ENCODE data around the gene CLMP.

The CLMP gene

DNA sequence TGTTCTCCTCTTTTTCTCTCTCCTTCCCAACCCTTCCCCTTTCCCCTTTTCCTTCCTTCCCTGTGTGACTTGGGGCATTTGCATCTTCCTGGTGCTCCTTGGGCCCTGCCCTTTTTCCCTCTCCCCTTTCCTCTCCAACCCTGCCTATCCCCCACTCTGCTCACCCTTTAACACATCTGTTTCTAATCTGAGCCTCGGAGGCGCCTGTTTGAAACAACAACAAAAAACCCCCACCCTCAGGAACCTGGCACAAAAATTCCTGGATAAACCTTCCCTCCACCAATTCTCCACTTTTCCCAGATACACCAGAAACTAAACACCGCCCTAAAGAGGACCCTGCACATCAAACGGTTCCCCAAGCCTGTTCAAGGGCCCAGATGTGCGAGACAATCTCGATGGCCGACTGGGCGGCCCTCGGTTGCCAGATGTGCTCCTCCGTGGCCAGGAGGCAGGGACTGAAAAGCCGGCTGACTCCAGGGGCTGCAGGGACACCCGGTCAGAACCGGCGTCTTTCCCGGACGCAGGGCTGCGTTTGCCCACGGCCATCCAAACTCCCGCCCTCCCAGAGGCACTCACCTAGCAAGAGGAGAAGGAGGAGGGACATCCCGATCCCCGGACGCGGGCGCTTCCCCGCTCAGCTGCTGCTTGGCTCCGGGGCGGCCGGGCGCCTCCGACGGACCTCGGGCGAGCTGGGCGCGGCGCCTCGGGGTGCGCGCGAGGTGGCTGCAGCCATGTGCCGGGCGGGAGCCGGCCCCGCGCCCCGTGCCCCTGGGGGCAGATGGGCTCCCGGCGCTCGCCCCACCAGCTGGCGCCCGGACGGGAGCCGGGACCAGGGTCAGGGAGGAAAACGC is 486 bp downstream of the CLMP start:
- FAIRE-seq (peak; percentile 69), DNase-seq (ENCODE audit: insufficient read length, low spot score) (no peak)

DNA sequence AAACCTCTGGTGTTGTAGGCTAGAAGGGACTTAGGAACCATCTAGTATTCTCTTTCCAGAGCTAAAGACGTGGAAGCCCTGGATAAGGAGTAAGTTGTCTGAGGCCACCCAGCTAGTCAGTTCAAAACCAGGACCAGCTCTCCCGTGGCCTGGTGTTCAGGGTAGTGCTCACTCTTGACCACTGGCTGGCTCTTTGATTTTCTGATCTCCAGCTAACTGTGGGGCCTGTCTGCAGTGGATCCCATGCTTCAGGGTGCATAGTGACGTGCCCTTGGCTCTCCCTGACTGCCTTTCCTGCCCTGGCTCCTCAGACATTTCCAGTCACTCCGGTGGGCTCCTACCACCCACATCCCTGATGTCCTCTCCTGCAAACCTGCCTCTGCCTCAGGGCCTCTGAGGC is 1.3 kb downstream of the CLMP start:
- FAIRE-seq: no peak

DNA sequence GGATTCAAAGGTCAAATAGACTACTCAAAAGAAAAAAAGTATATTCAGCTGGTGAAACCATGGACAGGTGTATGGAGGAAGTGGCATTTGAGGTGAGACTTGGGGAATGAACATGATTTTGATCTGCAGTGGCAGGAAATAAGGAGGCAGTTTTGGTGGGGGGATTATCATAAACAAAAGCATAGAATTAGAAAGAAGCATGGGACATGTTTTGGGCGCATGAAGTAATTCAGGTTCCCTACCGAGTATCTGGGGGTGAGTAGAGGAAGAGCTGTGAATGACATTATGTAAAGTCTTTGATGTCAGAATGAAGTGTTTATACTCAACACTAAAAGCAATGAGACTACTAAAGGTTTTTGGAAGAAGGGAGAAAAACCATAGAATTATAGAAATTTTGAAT is 3.1 kb downstream of the CLMP start:
- DNase-seq (ENCODE audit: insufficient read length, low spot score) (no peak), FAIRE-seq (no peak)

More for the DNA sequence above, 1.3 kb downstream of the CLMP start:
- DNase-seq (ENCODE audit: insufficient read length, low spot score): no peak

DNA sequence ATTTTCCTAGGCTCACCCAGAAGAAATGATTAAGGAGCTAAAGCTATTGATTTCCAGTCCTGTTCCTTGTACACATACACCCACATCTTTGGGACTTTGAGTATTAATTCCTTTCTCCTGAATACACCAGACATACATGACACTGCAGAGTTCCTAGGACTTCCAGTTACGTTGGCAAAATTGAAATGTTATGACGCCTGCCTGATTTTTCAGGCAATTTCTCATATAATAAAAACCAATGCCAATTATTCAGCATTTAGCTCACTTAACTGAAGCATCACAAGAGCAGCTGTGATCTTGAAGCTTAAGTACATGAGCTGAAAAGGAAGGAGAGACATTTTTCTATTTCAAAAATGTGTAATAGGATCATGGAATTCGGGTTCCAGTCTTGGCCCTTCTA is 4.5 kb downstream of the CLMP start:
- DNase-seq (ENCODE audit: insufficient read length, low spot score) (no peak), FAIRE-seq (no peak)

DNA sequence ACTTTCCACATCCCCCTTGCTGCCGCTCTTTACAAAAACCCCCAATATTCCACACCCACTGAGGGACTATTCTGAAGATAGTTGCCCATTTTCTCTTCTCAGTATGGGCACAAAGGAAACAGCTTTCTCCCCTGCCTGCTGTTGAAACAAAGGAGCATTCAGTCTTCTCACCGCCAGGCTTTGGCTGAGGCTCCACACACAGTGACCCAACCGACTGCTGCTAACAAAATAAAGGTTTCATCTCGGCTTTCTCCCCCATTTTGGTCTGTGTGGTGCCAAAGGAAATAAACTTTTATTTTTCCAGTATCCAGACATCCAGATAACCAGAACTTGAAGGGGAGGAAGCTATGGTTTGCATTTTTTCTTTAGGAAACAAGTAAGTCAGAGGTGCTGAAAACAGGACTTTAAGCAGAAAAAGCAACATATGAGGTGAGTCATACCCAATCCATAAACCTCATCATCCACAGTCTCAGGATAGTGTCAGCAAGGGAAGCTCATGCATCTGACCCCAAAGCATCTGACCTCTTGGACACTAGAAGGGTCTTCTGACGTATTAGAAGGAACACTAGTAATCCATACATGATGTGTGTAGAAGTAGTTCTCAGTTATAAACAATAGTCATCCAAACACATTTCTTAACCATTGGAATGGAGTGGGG is 6.4 kb downstream of the CLMP start:
- DNase-seq (ENCODE audit: insufficient read length, low spot score) (no peak), FAIRE-seq (peak; percentile 83)

DNA sequence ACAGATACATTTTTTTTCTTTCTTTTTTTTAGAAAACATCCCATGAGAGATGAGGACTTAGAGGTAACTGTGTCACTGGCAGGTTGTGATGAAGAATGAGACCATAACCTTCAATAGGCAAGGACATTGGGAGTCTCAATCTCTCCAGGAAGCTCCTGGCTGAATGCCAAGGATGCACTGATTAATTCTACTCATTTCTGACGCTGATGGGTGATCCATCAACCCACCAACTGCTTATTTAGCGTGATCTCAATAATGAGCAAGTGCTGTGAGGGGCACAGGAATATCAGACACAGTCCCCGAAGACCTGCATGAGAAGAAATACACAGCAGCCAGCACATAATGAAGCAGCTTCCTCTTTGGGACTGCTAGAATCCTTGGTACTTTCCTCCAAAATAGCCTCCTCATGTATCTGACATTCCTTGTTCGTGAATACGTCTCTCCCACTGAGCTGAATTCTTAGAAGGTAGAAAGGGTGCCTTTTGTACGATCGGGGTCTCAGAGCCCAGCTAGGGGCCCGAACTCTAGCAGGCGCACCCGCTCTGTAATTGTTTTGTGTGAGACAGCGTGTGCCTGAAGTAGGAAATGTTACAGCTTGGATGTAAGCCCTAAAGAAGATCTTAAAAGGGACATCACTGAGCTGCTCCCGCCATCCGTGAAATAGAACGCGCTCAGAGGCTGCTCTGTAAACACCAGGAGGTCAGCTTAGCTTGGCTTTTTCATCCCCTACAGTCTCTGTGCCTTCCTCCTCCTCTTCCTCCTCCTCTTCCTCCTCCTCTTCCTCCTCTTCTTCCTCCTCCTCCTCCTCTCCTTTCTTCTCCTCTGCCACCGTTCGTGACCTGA is 7.2 kb downstream of the CLMP start:
- no peak for DNase-seq (ENCODE audit: insufficient read length, low spot score)
- FAIRE-seq: peak; percentile 74

DNA sequence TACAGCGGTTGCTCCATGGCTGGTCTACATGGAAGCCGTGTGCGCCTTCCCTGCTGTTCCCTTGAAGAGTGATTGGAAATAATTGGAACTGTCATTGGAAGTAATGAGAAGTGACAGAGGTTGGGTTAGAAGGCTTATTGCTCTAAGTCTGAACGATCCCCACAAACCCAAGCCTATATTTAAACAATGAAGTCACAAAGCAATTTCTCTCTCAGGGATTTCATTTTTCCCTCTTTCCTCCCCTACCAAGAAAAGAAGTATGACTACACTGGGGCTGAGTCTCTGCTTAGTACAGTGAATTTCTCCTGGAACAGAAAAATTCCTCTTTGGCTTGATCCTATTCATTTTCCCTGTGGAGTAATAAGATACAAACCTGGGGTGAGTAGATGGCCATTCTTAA is 7.8 kb downstream of the CLMP start:
- DNase-seq (ENCODE audit: insufficient read length, low spot score) (no peak), FAIRE-seq (no peak)

DNA sequence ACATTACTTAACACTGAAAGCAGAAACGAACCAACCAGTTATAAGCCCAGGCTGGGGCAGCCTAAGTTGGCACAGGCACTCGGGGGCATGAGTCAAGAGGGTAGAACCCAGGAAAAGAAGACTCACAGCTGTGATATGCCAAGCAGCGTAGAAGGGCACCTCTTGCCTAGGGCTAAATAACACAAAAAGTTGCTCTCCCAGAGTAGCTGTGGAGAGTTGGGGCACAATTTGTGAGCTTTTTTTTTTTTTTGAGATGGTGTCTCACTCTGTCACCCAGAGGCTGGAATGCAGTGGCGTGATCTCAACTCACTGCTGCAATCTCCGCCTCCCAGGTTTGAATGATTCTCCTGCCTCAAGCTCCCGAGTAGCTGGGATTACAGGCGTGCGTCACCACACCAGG is 8.8 kb downstream of the CLMP start:
- no peak for DNase-seq (ENCODE audit: insufficient read length, low spot score)
- FAIRE-seq: peak; percentile 60

DNA sequence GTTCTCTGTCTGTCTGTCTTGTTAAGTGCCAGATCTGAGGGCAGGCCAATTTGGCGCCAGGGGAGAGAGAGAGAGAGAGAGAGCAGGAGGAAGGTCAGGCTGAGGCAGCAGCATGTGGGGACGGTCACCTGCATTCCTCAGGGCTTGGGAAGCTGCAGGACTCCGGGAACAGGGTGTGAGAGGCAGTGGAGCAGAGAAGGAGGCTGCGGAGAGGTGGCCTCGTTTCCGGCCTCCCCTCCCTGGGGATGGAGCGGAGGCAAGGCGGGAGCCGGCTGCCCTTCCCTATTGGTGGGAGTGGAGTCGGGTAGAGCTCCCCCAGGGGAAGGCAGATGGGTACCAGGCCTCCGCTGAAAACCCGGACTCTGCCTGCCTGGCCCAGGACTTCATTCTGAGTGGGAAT is 9.7 kb downstream of the CLMP start:
- DNase-seq (ENCODE audit: insufficient read length, low spot score) (no peak), FAIRE-seq (peak; percentile 44)

DNA sequence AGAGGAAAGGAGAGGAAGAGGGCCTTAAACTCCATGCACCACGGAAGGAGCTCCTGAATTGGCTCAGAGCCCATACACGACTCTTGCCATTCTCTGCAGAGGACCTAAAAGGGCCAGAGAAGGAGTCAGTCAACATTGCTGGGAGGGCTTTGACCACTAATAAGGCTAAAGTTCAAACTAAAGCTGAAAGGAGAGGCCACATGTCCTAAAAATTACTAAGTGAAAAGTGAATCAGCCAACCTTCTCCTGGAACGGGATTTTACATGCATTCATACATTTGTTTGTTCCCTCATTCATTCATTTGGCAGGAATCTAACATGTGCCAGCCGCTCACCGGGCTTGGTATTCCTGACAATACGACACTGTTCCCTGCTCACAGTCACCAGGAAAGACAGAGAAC is 10.5 kb downstream of the CLMP start:
- FAIRE-seq (no peak), DNase-seq (ENCODE audit: insufficient read length, low spot score) (no peak)

DNA sequence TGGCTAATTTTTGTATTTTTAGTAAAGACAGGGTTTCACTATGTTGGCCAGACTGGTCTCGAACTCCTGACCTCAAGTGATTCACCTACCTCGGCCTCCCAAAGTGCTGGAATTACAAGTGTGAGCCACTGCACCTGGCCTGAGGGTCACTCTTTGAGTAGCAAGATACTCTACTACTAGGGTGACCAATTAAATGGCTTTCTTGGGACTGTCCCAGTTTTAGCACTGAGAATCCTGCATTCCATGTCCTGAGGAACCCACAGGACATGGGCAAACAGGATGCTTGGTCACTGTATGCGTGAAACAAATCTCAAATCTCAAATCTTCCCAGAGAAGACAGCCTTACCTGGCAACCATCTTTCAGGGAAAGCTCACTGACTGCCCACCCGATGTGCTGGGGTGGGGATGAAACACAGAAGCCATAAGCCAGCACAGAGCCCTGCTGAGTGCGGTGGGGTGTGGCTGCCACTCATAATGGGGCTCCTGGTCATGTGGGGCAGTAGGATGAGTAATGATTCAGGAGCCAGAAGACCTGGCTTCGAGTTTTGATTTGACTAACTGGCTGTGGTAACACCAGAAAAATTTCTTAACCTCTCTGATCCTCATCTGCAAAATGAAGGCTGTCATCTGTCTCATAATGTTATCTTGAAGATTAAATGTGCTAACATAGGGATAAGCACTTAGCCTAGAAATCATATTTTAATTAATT is 11.5 kb downstream of the CLMP start:
- FAIRE-seq: no peak

DNA sequence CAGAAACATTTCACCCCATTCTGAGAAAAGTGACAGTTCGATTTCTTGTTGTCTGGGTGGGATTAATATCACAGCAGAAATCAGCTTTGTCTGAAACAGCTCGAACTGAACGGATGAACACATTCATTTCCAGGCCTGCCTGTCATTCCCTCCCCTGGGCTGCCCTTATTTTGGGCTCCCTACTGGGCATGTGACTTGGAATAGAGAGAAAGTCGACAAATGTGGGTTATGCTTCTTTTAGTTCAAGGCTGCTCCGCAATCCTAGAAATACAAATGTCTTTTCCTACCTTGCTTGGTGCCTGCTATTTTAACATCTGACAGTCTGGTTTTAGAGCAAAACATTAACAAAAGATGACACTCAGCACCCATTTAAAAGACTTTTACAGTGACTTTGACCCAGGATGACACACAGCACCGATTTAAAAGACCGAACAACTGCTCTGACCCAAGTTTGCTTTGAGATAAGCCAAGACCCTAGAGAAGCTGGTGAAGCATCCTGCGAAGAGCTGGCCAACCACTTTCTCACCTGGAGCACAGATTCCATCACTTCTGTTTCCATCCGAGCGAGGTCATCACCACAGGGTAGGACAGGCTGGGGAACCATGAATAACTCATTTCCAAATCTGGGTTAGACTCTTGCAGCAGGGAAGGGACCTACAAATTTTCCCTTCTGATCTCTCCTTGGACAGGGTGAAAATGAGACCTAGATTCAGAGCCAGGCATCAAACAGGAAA is 13.1 kb downstream of the CLMP start:
- DNase-seq (ENCODE audit: insufficient read length, low spot score): no peak
- no peak for FAIRE-seq

More for the DNA sequence above, 11.5 kb downstream of the CLMP start:
- DNase-seq (ENCODE audit: insufficient read length, low spot score): no peak

DNA sequence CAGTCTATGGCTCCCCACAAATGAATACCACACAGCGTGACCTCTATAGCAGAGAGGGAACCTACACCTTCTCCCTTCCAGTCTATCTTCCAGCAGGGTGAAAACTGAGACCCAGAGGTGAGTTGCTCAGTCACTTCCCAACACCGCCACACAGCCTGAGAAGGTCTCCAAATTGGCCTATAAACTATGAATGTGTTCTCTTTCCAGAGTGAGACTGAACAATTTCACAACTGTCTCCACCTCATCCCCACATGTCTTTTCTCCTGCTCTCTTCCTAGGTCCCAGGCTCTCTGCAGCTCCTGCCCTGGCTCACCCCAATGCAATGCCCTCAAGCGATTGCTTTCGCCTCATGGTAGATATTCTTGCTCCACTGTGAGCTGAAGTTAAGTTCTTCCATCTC is 14.0 kb downstream of the CLMP start:
- DNase-seq (ENCODE audit: insufficient read length, low spot score): no peak

DNA sequence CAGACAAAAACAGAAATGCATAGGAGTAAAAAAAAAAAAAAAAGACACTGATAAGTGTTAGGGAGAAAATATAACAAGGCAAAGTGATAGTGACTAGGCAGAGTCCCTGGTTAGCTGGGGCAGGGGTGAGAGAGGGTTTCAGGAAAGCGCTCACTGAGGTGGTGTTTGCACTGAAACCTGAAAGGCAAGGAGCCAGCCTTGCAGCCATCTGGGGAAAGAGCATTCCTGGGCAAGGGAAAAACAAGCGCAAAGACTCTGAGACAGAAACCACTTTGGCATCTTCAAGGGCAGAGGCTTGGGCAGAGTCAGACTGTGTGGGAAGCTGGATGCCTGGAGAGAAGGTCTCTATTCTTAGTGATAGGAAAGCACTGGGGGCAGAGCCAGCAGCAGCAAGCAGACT is 14.5 kb downstream of the CLMP start:
- FAIRE-seq: no peak
- DNase-seq (ENCODE audit: insufficient read length, low spot score): no peak

More for the DNA sequence above, 14.0 kb downstream of the CLMP start:
- peak; percentile 20 for FAIRE-seq

DNA sequence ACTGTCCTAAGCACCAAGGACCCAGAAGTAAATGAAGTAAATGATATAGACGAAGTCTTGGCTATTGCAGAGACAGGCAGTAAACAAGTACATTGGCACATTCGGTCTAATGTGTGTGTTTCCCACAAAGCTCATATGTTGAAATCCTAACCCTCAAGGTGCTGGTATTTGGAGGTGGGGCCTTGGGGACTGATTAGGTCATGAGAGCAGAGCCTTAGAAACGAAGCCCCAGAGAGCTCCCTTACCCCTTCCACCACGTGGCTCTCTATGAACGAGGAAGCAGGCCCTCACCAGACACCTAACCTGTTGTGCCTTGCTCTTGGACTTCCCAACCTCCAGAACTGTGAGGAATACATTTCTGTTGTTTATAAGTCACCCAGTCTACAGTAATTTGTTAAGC is 14.9 kb downstream of the CLMP start:
- no peak for DNase-seq (ENCODE audit: insufficient read length, low spot score)
- FAIRE-seq: no peak

DNA sequence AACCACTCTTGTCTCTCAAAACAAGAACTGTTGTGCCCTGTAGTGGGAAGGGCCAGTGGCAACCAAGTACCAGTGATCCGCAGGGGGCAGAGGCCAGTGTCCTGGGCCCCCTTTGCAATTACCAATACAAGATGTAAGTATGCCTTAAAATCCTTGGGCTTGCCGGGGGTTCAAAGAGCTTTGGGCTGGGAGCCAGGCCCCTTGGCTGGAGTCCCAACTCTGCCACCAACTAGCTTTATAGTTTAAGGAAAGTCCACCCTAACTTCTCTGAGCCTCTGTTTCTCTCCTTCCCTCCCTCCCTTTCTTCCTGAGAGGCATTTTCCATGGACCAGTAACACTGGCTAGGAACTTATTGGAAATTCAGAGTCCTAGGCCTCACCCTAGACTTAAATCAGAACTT is 15.5 kb downstream of the CLMP start:
- FAIRE-seq (no peak), DNase-seq (ENCODE audit: insufficient read length, low spot score) (no peak)

DNA sequence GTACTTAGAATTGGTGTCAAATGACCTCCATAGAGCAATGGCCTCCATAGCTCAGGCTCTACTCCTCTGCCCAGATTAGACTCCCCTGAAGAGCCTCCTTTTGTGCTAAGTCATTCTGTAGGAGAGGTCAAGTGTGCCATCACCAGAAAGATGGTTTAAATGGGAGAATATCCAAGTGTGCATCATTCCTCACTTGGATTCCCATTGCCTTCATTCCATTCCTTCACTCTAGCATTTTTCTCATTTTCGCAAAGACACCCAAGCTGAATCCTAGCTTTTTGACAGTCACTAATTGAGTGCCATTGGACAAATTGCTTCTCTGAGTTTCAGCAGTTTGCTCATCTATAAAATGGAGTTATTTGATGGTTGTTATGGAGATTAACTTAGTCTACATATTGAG is 16.9 kb downstream of the CLMP start:
- DNase-seq (ENCODE audit: insufficient read length, low spot score) (no peak), FAIRE-seq (peak; percentile 58)

DNA sequence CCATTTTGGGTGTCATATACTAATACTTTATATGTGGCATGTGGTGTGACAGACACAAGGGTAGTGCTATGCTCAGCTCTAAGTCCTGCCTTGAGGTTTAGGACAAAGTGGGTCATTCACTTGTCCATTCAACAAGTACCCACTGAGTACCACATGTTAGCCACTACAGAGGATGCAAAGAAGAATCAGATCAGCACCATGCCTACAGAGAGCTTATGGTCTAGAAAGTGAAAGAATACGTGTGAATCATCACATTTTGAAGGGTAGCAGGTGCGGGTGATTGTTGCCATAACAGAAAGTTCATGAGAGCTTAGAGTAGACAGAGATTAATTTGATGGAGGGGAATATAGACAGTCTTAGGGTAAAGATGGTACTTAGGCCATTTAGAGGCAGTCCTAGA is 18.3 kb downstream of the CLMP start:
- DNase-seq (ENCODE audit: insufficient read length, low spot score) (no peak), FAIRE-seq (no peak)

DNA sequence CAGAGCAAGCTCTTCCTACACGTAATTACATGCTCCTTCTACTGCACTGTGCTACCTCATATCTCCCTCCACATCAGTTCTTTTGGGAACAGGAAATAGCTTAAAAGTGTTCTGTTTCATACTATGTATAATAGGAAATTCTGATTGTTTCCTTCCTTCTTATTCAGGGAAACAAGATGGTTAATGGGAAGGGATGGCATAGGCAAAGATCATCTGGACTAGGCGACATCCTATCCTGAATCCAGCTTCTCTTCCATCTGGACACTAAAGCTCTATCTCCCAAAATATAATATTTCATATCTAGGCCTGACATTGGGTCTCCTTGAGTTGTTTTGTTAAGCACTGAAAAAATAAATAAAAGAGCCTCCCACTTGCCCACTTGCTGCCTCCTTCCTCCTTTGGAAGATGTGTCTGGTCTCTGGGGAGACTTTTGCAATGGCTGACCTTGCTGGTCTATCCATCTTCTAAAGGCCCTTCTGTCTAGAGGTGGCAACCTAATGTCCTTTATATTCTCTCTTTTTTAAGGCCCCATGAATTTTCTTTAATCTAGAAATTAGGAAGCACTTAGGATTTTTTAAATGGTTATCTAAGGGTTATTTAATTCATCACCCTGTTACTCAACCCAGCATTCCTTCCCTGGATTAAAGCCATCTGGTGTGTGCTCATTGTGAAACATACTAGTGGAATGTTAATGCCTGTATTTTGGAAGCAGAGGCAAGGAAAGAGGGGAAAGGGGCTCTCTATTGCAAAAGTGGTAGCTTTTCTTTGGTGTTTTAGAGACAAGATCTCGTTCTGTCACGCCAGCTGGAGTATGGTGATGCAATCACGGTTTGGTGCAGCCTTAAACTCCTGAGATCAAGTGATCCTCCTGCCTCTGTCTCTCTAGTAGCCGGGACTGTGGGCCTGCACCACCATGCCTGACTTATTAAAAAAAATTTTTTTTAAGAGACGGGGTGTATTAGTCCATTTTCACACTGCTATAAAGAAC is 20.6 kb downstream of the CLMP start:
- DNase-seq (ENCODE audit: insufficient read length, low spot score) (peak; percentile 80), FAIRE-seq (peak; percentile 93)

All from HTR-8/SVneo (cell line).